Stimulated activated CD4-positive, alpha-beta T cell treated with anti-CD3 and anti-CD28 coated beads, Interleukin-15, amount 100 ng/mL, for 1 hour (primary cell): ENCODE results near the gene PAQR4.

Source experiments
- DNase-seq, 2 donors: peaks; one replicate each; pipeline ENCODE4 v3.0.0-alpha.2; 2020; ENCODE audit warnings: low read depth in 1 of 2, low spot score in 1 of 2

PAQR4 gene

GRCh38 chr16:2964475-2965336, 4.4 kb upstream of the PAQR4 start:
- DNase-seq, result no peak

GRCh38 chr16:2966043-2966807, 2.9 kb upstream of the PAQR4 start:
- DNase-seq, result no peak

GRCh38 chr16:2966808-2967191, 2.3 kb upstream of the PAQR4 start:
- no peak for DNase-seq

GRCh38 chr16:2967211-2967631, 1.9 kb upstream of the PAQR4 start:
- DNase-seq, result no peak

- DNase-seq, result no peak
Measured at GRCh38 chr16:2967721-2968161, 1.4 kb upstream of the PAQR4 start.

- no peak for DNase-seq
Measured at GRCh38 chr16:2968368-2968737, 795 bp upstream of the PAQR4 start.

GRCh38 chr16:2969545-2970521, 685 bp downstream of the PAQR4 start:
- DNase-seq, result peak; percentile 32 to 62

- DNase-seq, result no peak
Measured at GRCh38 chr16:2970563-2970962, 1.4 kb downstream of the PAQR4 start.

- no peak for DNase-seq
Measured at GRCh38 chr16:2971134-2971984, 2.2 kb downstream of the PAQR4 start.

GRCh38 chr16:2971985-2972784, 3.0 kb downstream of the PAQR4 start:
- no peak for DNase-seq

GRCh38 chr16:2973093-2973492, 3.9 kb downstream of the PAQR4 start:
- no peak for DNase-seq

- no peak for DNase-seq
Measured at GRCh38 chr16:2973605-2974318, 4.6 kb downstream of the PAQR4 start.

GRCh38 chr16:2974319-2975056, 5.3 kb downstream of the PAQR4 start:
- no peak for DNase-seq

GRCh38 chr16:2975161-2975795, 6.1 kb downstream of the PAQR4 start:
- no peak for DNase-seq

GRCh38 chr16:2976201-2976600, 7.1 kb downstream of the PAQR4 start:
- DNase-seq, result no peak

- no peak for DNase-seq
Measured at GRCh38 chr16:2976673-2977072, 7.5 kb downstream of the PAQR4 start.

GRCh38 chr16:2977440-2977839, 8.3 kb downstream of the PAQR4 start:
- DNase-seq, result no peak
